Peyer's patch (tissue), 4 donors: ENCODE results near the gene TMEM131.

Experiments
- POLR2A ChIP-seq, 2 donors: fragments of 450-650 bp; IDR thresholded peaks; one replicate each; pipeline ENCODE4 v1.5.1; 2017; ENCODE audit warnings: antibody characterized with exemption in 2 of 2, mild to moderate bottlenecking in 2 of 2, moderate library complexity in 2 of 2
- TF ChIP-seq, protein P1 (sequence below), 6 experiments: fragments of 450-650 bp in 4 of 6; fragments of 200-600 bp in 2 of 6; sonication (generic) in 1 of 6; IDR thresholded peaks; one replicate each; pipeline ENCODE4 v1.5.1; 2017 to 2019; ENCODE audit warnings: antibody characterized with exemption in 6 of 6, mild to moderate bottlenecking in 3 of 6, moderate library complexity in 1 of 6

GRCh38 chr2:97736608-97737330 lies 259.0 kb downstream of the TMEM131 start:
- TF ChIP-seq, protein P1, sequence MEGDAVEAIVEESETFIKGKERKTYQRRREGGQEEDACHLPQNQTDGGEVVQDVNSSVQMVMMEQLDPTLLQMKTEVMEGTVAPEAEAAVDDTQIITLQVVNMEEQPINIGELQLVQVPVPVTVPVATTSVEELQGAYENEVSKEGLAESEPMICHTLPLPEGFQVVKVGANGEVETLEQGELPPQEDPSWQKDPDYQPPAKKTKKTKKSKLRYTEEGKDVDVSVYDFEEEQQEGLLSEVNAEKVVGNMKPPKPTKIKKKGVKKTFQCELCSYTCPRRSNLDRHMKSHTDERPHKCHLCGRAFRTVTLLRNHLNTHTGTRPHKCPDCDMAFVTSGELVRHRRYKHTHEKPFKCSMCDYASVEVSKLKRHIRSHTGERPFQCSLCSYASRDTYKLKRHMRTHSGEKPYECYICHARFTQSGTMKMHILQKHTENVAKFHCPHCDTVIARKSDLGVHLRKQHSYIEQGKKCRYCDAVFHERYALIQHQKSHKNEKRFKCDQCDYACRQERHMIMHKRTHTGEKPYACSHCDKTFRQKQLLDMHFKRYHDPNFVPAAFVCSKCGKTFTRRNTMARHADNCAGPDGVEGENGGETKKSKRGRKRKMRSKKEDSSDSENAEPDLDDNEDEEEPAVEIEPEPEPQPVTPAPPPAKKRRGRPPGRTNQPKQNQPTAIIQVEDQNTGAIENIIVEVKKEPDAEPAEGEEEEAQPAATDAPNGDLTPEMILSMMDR (IDR thresholded peaks at IDR 0.05): no peak
- TF ChIP-seq POLR2A (IDR thresholded peaks at IDR 0.05): no peak
